ENCODE data around the gene LIFR. TPM values are rescaled to one million over a fixed set of nuclear protein-coding genes. Genes with fewer than 3 reads are reported as not detected.

Gene LIFR
- total and polyA plus RNA-seq, 2 donors (not counting 3 experiments of a cell fraction or from before 2014, with no cell fraction given) = 4.1 to 36.4 TPM

DNA sequence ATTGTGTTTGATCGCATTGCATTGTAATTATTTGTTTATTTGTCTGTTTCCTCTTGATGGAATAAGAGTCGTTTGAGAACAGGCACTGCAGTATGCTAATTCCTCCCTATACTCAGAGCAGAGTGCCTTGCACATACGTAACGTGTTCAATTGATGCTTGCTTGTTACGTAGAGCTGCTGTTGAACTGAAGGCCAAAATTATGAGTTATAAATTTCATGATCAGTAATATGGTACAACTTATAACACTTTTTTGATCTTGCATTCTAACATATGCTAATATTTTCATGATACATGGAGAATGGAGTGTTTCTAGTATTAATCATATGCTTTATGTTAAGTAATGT, 26.5 kb upstream of the LIFR start:
- POLR2A ChIA-PET = no interaction called here
- dilution Hi-C loops (cut with MboI; ENCODE audit: extremely low pct_ligation_motif_present, low sequenced_read_pairs) (no loop called here), intact Hi-C loops (cut with micrococcal nuclease) (no loop called here)
- no TSS peak for BruUV-seq (replicated peaks)
- no peak overlapping the region for H3K9ac ChIP-seq (replicated peaks; ENCODE audit: extremely low read depth, insufficient read depth, low read length)
- no peaks in the 10 kb centered on the region for H3K9me1 ChIP-seq (replicated peaks; ENCODE audit: control insufficient read depth, extremely low read depth, insufficient read depth, low read length)
- no peak overlapping the region for H3K4me2 ChIP-seq (ENCODE audit: insufficient read depth, low read length)
- H3K79me2 ChIP-seq (ENCODE audit: control insufficient read depth, insufficient read depth, low read length) = no peaks in the 10 kb centered on the region
- H3K4me1 ChIP-seq (ENCODE audit: control insufficient read depth, extremely low read depth, insufficient read depth, low read length) = no peaks in the 10 kb centered on the region
- no peaks in the 10 kb centered on the region for H3K9me3 ChIP-seq (replicated peaks; ENCODE audit: control insufficient read depth, insufficient read depth, low read length)
- no peaks in the 10 kb centered on the region for H3K36me3 ChIP-seq (ENCODE audit: control insufficient read depth in 2 of 2, extremely low read depth in 1 of 2, insufficient read depth in 2 of 2, low read length in 2 of 2)
- H3K4me3 ChIP-seq (replicated peaks in 1 of 3; ENCODE audit: insufficient read depth in 1 of 3, low read depth in 1 of 3, low read length in 3 of 3) = no peak overlapping the region
- H2AFZ ChIP-seq (ENCODE audit: low read depth, low read length) = no peak overlapping the region
- CTCF ChIA-PET = interaction anchor here (1.4 to 1.5 kb wide), 2 partner anchors 10 to 141 kb away, joined by 4 to 7 read pairs; no protein-coding TSS in a partner anchor
- H3K27ac ChIP-seq (ENCODE audit: insufficient read depth, low read depth, low read length) = no peak overlapping the region
- no peak for FAIRE-seq
- H3K27me3 ChIP-seq (ENCODE audit: control insufficient read depth in 2 of 2, insufficient read depth in 2 of 2, low read length in 2 of 2) = peaks cover 4 to 11% of the 10 kb centered on the region in 2 experiments
- DNase-seq (ENCODE audit: low read depth, low spot score) = no peak
- H4K20me1 ChIP-seq (replicated peaks; ENCODE audit: control insufficient read depth, extremely low read depth, insufficient read depth, low read length) = no peaks in the 10 kb centered on the region
- no peak for TF ChIP-seq JUN (IDR thresholded peaks at IDR 0.05; ENCODE audit: borderline replicate concordance, insufficient read depth, insufficient read length, low read depth)
- no peak for TF ChIP-seq POLR2AphosphoS5 (IDR thresholded peaks at IDR 0.05; ENCODE audit: insufficient read depth, low read depth, low read length)
- TF ChIP-seq, protein P1, sequence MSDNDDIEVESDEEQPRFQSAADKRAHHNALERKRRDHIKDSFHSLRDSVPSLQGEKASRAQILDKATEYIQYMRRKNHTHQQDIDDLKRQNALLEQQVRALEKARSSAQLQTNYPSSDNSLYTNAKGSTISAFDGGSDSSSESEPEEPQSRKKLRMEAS (IDR thresholded peaks at IDR 0.05; ENCODE audit: insufficient read depth, insufficient read length) = no peak
- no peak for TF ChIP-seq GATA2 (IDR thresholded peaks at IDR 0.05; ENCODE audit: insufficient read depth, insufficient read length, low read depth, low read length)
- no peak for TF ChIP-seq FOS (IDR thresholded peaks at IDR 0.05; ENCODE audit: borderline replicate concordance, insufficient read depth, low read length)
- TF ChIP-seq, protein P2, sequence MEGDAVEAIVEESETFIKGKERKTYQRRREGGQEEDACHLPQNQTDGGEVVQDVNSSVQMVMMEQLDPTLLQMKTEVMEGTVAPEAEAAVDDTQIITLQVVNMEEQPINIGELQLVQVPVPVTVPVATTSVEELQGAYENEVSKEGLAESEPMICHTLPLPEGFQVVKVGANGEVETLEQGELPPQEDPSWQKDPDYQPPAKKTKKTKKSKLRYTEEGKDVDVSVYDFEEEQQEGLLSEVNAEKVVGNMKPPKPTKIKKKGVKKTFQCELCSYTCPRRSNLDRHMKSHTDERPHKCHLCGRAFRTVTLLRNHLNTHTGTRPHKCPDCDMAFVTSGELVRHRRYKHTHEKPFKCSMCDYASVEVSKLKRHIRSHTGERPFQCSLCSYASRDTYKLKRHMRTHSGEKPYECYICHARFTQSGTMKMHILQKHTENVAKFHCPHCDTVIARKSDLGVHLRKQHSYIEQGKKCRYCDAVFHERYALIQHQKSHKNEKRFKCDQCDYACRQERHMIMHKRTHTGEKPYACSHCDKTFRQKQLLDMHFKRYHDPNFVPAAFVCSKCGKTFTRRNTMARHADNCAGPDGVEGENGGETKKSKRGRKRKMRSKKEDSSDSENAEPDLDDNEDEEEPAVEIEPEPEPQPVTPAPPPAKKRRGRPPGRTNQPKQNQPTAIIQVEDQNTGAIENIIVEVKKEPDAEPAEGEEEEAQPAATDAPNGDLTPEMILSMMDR (IDR thresholded peaks at IDR 0.05; ENCODE audit: extremely low read depth in 1 of 2, insufficient read depth in 1 of 2, low read depth in 1 of 2, low read length in 2 of 2) = no peak
- no peak for TF ChIP-seq MYC (IDR thresholded peaks at IDR 0.05; ENCODE audit: low read depth, low read length)
- TF ChIP-seq EZH2 (IDR thresholded peaks at IDR 0.05; ENCODE audit: borderline replicate concordance, low read depth, low read length, severe bottlenecking) = no peak
- TF ChIP-seq POLR2A (IDR thresholded peaks at IDR 0.05; ENCODE audit: low read depth, low read length) = no peak
